IPS DF 6.9 (cell line): Measurements from ENCODE around the gene FBXL13.
"Not testable (repeated sequence)": the region's sequence is repeated elsewhere in the genome, so short reads cannot be mapped to it uniquely, and the experiment has no call there.

Source experiments
- DNase-seq: peaks from one replicate; pipeline ENCODE4 v3.0.0-alpha.2; 2013; ENCODE audit warnings: low read depth, low spot score
- H3K27ac ChIP-seq: one replicate; pipeline ENCODE4 v1.5.1; 2013; ENCODE audit warnings: low read length, control low read depth
- H3K27me3 ChIP-seq: 2 replicates; pipeline ENCODE4 v1.6.1; 2013; ENCODE audit warnings: mild to moderate bottlenecking, low read length; ENCODE audit not compliant: control insufficient read depth, insufficient read depth
- H3K36me3 ChIP-seq: 2 replicates; pipeline ENCODE4 v1.6.1; 2013; ENCODE audit warnings: low read length; ENCODE audit not compliant: control insufficient read depth, insufficient read depth
- H3K4me1 ChIP-seq: 2 replicates; pipeline ENCODE4 v1.6.1; 2013; ENCODE audit warnings: low read length; ENCODE audit not compliant: control insufficient read depth, insufficient read depth
- H3K4me3 ChIP-seq: 2 replicates; pipeline ENCODE4 v1.5.1; 2013; ENCODE audit warnings: mild to moderate bottlenecking, low read length
- H3K9me3 ChIP-seq: 2 replicates; pipeline ENCODE4 v1.6.1; 2013; ENCODE audit warnings: low read length, inconsistent platforms; ENCODE audit not compliant: control insufficient read depth, insufficient read depth
- WGBS: extraction: QIAGEN DNeasy Blood & Tissue Kit; methylation state at CpG from one replicate; pipeline ENCODE4 v1.1.7; 2013; ENCODE audit warnings: mixed read lengths, missing lambda C conversion rate; ENCODE audit not compliant: insufficient read length, insufficient coverage; 5-methylcytosine and 5-hydroxymethylcytosine counted together

Gene FBXL13

DNA sequence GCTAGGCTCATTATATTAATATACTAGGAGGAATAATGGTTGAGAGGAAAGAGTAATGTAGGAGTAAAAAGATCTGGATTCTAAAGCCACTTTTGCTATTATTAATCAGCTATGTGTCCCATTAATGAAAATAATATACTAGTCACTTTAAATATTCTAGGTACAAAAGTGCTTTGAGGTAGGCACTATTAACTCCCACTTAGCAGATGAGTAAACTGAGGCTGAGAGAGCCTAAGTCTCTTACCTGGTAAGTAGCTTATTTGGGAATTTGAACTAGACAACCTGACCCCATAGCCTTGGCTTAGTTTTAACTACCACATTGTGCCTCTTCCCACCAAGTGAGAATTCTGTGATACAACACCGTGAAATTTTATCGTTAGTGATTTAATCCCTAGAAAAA is 6.3 kb upstream of the FBXL13 start:
- no peak for DNase-seq
- WGBS: no CpG with 5 or more reads among the region's 2 CpGs
- H3K27me3 ChIP-seq: no peaks in the 10 kb centered on the region
- H3K4me1 ChIP-seq: no peaks in the 10 kb centered on the region
- 0 out of 2 replicates have a peak, but pooled peaks cover 3% of the 10 kb centered on the region for H3K36me3 ChIP-seq
- H3K27ac ChIP-seq: no peak overlapping the region
- H3K9me3 ChIP-seq: no peaks in the 10 kb centered on the region
- H3K4me3 ChIP-seq: no peak overlapping the region

DNA sequence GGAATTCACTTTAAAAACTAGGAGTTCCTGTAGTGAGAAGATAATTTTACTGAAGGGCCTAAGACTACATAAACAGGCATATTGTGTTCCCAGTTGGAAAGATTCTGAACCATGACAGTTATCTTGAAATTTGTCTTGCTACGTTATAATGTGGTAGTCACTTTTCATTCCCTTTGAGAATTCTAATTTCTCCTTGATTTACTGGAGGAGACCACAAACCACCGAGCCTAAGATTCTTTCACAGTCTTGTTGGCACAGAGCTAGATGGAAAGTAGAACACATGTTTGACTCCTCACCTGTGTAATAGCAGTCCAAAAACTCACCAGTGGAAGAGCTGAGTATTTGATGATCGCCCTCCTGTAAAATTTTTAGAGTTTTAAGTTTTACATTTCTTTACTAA is 5.2 kb upstream of the FBXL13 start:
- no peak overlapping the region for H3K4me3 ChIP-seq
- H3K9me3 ChIP-seq: no peaks in the 10 kb centered on the region
- no CpG with 5 or more reads among the region's 3 CpGs for WGBS
- H3K27ac ChIP-seq: no peak overlapping the region
- 0 out of 2 replicates have a peak, but pooled peaks cover 2% of the 10 kb centered on the region for H3K36me3 ChIP-seq
- DNase-seq: no peak
- no peaks in the 10 kb centered on the region for H3K4me1 ChIP-seq
- no peaks in the 10 kb centered on the region for H3K27me3 ChIP-seq

GRCh38 chr7:103078226-103078625 is 3.6 kb upstream of the FBXL13 start:
- not testable (repeated sequence) for H3K36me3 ChIP-seq, H3K27ac ChIP-seq, H3K9me3 ChIP-seq, H3K4me1 ChIP-seq, DNase-seq, H3K27me3 ChIP-seq, H3K4me3 ChIP-seq
- no CpG with 5 or more reads among the region's 6 CpGs for WGBS

- Histone ChIP-seq H3K27me3 (no peaks in the 10 kb centered on the region), H3K4me1 (no peaks in the 10 kb centered on the region), H3K36me3 (no peaks in the 10 kb centered on the region), H3K9me3 (no peaks in the 10 kb centered on the region), H3K4me3 (no peak overlapping the region), H3K27ac (no peak overlapping the region)
- WGBS: no CpG with 5 or more reads among the region's 3 CpGs
- DNase-seq: no peak
Measured at GRCh38 chr7:103077318-103077717, 2.7 kb upstream of the FBXL13 start.

DNA sequence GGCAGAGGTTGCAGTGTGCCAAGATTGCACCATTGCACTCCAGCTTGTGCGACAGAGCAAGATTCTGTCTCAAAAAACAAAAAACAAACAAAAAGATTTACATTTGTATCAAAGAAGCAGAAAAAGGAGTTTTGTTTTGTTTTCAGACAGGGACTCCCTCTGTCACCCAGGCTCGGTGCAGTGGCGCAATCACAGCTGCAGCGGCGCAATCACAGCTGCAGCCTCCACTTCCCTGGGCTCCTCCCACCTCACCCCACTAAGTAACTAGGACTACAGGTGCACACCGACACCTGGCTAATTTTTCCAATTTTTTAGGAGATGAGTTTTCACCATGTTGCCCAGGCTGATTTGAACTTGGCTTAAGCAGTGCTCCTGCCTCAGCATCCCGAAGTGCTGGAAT is 2.2 kb upstream of the FBXL13 start:
- no peaks in the 10 kb centered on the region for H3K27me3 ChIP-seq
- H3K9me3 ChIP-seq: no peaks in the 10 kb centered on the region
- no peak overlapping the region for H3K27ac ChIP-seq
- H3K4me3 ChIP-seq: no peak overlapping the region
- H3K4me1 ChIP-seq: no peaks in the 10 kb centered on the region
- no CpG with 5 or more reads among the region's 7 CpGs for WGBS
- H3K36me3 ChIP-seq: no peaks in the 10 kb centered on the region
- no peak for DNase-seq

- DNase-seq: no peak
- H3K36me3 ChIP-seq: no peaks in the 10 kb centered on the region
- no peaks in the 10 kb centered on the region for H3K9me3 ChIP-seq
- WGBS: no CpG with 5 or more reads among the region's 36 CpGs
- no peaks in the 10 kb centered on the region for H3K27me3 ChIP-seq
- H3K4me1 ChIP-seq: no peaks in the 10 kb centered on the region
- H3K4me3 ChIP-seq: peak overlapping the region; percentile 87; the same call in 1 of the 2 replicates
- H3K27ac ChIP-seq: no peak overlapping the region
Measured at GRCh38 chr7:103075337-103075918, 832 bp upstream of the FBXL13 start.

GRCh38 chr7:103073989-103074518 is 542 bp downstream of the FBXL13 start:
- no peak for DNase-seq
- no peaks in the 10 kb centered on the region for H3K27me3 ChIP-seq
- no CpG with 5 or more reads among the region's 6 CpGs for WGBS
- peak overlapping the region; percentile 87; the same call in 1 of the 2 replicates for H3K4me3 ChIP-seq
- no peaks in the 10 kb centered on the region for H3K4me1 ChIP-seq
- no peak overlapping the region for H3K27ac ChIP-seq
- no peaks in the 10 kb centered on the region for H3K36me3 ChIP-seq
- H3K9me3 ChIP-seq: no peaks in the 10 kb centered on the region

- H3K36me3 ChIP-seq: no peaks in the 10 kb centered on the region
- H3K27me3 ChIP-seq: no peaks in the 10 kb centered on the region
- no CpG with 5 or more reads among the region's 2 CpGs for WGBS
- H3K9me3 ChIP-seq: no peaks in the 10 kb centered on the region
- no peaks in the 10 kb centered on the region for H3K4me1 ChIP-seq
- H3K4me3 ChIP-seq: no peak overlapping the region
- no peak overlapping the region for H3K27ac ChIP-seq
- no peak for DNase-seq
Measured at GRCh38 chr7:103071000-103071399, 3.6 kb downstream of the FBXL13 start.

GRCh38 chr7:103068414-103069403 is 5.9 kb downstream of the FBXL13 start:
- Histone ChIP-seq H3K4me3 (no peak overlapping the region), H3K36me3 (no peaks in the 10 kb centered on the region), H3K27me3 (no peaks in the 10 kb centered on the region), H3K9me3 (no peaks in the 10 kb centered on the region), H3K4me1 (no peaks in the 10 kb centered on the region), H3K27ac (no peak overlapping the region)
- WGBS: no CpG with 5 or more reads among the region's 23 CpGs
- no peak for DNase-seq

DNA sequence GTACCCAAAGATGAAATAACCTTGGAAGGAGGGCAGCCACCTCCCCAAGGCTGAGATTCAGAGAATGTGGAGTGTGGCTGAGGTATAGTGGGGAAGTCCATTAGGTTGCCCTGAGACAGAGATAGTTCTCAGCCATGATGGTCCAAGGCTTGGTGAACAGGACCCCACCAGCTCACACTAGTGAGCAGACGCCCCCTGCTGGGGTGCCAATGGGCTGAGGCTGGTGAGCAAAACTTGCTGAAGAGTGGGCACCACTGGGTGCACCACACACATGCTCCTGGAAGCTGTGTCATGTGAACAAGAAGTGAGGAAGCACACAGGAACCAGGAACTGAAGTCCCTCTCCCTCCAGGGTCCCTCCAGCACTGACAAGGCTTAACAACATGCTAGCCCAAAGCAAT is 8.9 kb downstream of the FBXL13 start:
- Histone ChIP-seq H3K27me3 (no peaks in the 10 kb centered on the region), H3K36me3 (no peaks in the 10 kb centered on the region), H3K4me3 (no peak overlapping the region), H3K4me1 (peaks cover 2% of the 10 kb centered on the region; the same call in 1 of the 2 replicates), H3K9me3 (no peaks in the 10 kb centered on the region), H3K27ac (no peak overlapping the region)
- no peak for DNase-seq
- WGBS: no CpG with 5 or more reads among the region's 1 CpG
